K562 (cell line): ENCODE data around the gene RBKS. TPM values are rescaled to one million over a fixed set of nuclear protein-coding genes. Genes with fewer than 3 reads are reported as not detected.

Source experiments
- ATAC-seq: fragments of 200-7000 bp; cut with Tn5 transposase; 3 replicates; pipeline ENCODE4 v1.9.1; 2020; ENCODE audit warnings: moderate library complexity
- BruUV-seq: library from RNA; stranded (reverse); fragments of 400-500 nt; replicated peaks from 2 replicates; lab custom pipeline; 2021; lab: Mats Ljungman, UMichigan
- CTCF ChIA-PET: fragments of 300-600 bp; formaldehyde crosslinking; extraction: SDS; loops from one replicate; lab custom pipeline; 2021; ENCODE audit warnings: low intra/inter-chr PET ratio; lab: Yijun Ruan, JAX
- POLR2A ChIA-PET: fragments of 300-600, 350-650 bp; sonication (Branson Sonifier 250); formaldehyde crosslinking; extraction: SDS; loops from one replicate; lab custom pipeline; 2021; ENCODE audit warnings: antibody characterized with exemption, inconsistent platforms; lab: Yijun Ruan, JAX
- DNase-seq, 4 experiments: peaks; one replicate each; pipeline versions ENCODE4 v3.0.0 to v3.0.0-alpha.2; 2011 to 2018; ENCODE audit warnings: low spot score in 3 of 4, mixed read lengths in 3 of 4; ENCODE audit errors: extremely low read depth in 1 of 4
- FAIRE-seq: peaks from 2 replicates; lab custom pipeline; 2011; peaks lifted over from hg19 to GRCh38; lab: Jason Lieb, UNC
- H2AFZ ChIP-seq: 2 replicates; pipeline ENCODE4 v1.6.0; 2011; ENCODE audit warnings: low read depth, low read length, control low read depth, inconsistent platforms
- H3K27ac ChIP-seq: fragments of 200-600 bp; 3 replicates; pipeline ENCODE4 v1.8.0; 2011; ENCODE audit warnings: low read depth, mild to moderate bottlenecking, control low read depth, inconsistent platforms, low read length, moderate library complexity, mixed read lengths; ENCODE audit errors: extremely low read depth
- H3K27me3 ChIP-seq, 2 experiments: fragments of 300-600 bp in 1 of 2; 2 replicates in 1 of 2; 3 replicates in 1 of 2; pipeline versions ENCODE4 v1.6.0 to v1.8.0; 2011; ENCODE audit warnings: inconsistent platforms in 2 of 2, low read length in 2 of 2, mild to moderate bottlenecking in 1 of 2, mixed read lengths in 1 of 2, moderate library complexity in 1 of 2; ENCODE audit not compliant: control insufficient read depth in 2 of 2, insufficient read depth in 2 of 2
- H3K36me3 ChIP-seq: fragments of 300-600 bp; 3 replicates; pipeline ENCODE4 v1.8.0; 2011; ENCODE audit warnings: mild to moderate bottlenecking, low read length, inconsistent platforms; ENCODE audit not compliant: control insufficient read depth, insufficient read depth
- H3K4me1 ChIP-seq, 2 experiments: fragments of 200-600 bp in 1 of 2; replicated peaks in 1 of 2; 2 replicates in 1 of 2; 3 replicates in 1 of 2; pipeline versions ENCODE4 v1.5.1 to v1.8.0; 2011; ENCODE audit warnings: inconsistent platforms in 2 of 2, low read length in 2 of 2, mild to moderate bottlenecking in 1 of 2, mixed read lengths in 1 of 2, moderate library complexity in 1 of 2; ENCODE audit not compliant: control insufficient read depth in 2 of 2, insufficient read depth in 2 of 2
- H3K4me2 ChIP-seq: 2 replicates; pipeline ENCODE4 v1.6.1; 2011; ENCODE audit warnings: low read length, control low read depth, inconsistent platforms, mixed read lengths; ENCODE audit not compliant: insufficient read depth
- H3K4me3 ChIP-seq: fragments of 200-600 bp; sonication (generic), shearing (Covaris generic); 2 replicates; pipeline ENCODE4 v1.5.1; 2016; ENCODE audit warnings: control low read depth, inconsistent platforms
- H3K79me2 ChIP-seq: fragments of 200-600 bp; 3 replicates; pipeline ENCODE4 v1.8.0; 2011; ENCODE audit warnings: low read length, inconsistent platforms; ENCODE audit not compliant: control insufficient read depth, insufficient read depth
- H3K9ac ChIP-seq, 2 experiments: 2 replicates each; pipeline versions ENCODE4 v1.6.0 to v1.6.1; 2011; ENCODE audit warnings: low read depth in 2 of 2, low read length in 2 of 2, control low read depth in 1 of 2, inconsistent platforms in 1 of 2, mild to moderate bottlenecking in 1 of 2, mixed read lengths in 1 of 2; ENCODE audit not compliant: insufficient read depth in 1 of 2
- H3K9me1 ChIP-seq: one replicate; pipeline ENCODE4 v1.6.0; 2011; ENCODE audit warnings: inconsistent platforms, mild to moderate bottlenecking, low read length, moderate library complexity; ENCODE audit not compliant: control insufficient read depth, insufficient read depth
- H3K9me3 ChIP-seq: replicated peaks from 2 replicates; pipeline ENCODE4 v1.5.1; 2011; ENCODE audit warnings: low read depth, low read length, inconsistent platforms; ENCODE audit not compliant: control insufficient read depth, insufficient read depth
- H4K20me1 ChIP-seq: replicated peaks from 2 replicates; pipeline ENCODE4 v1.6.1; 2011; ENCODE audit warnings: low read length, inconsistent platforms, mixed read lengths; ENCODE audit not compliant: control insufficient read depth, insufficient read depth
- ARID2 ChIP-seq: fragments of 450-650 bp; IDR thresholded peaks from 2 replicates; pipeline ENCODE4 v1.6.1; 2017; ENCODE audit warnings: antibody characterized with exemption, mild to moderate bottlenecking
- EP400 ChIP-seq: fragments of 450-650 bp; IDR thresholded peaks from 2 replicates; pipeline ENCODE4 v1.6.1; 2017; ENCODE audit warnings: antibody characterized with exemption, mild to moderate bottlenecking, moderate library complexity
- KLF6 ChIP-seq: fragments of 250-450 bp; sonication (Bioruptor Pico); IDR thresholded peaks from 2 replicates; pipeline ENCODE4 v1.4.0; 2020; ENCODE audit warnings: mild to moderate bottlenecking, moderate library complexity, borderline replicate concordance
- MCM7 ChIP-seq, 2 experiments: fragments of 450-650 bp; IDR thresholded peaks; 2 replicates each; pipeline ENCODE4 v1.6.1; 2016 to 2018
- POLR3G ChIP-seq: IDR thresholded peaks from 2 replicates; pipeline ENCODE4 v1.6.1; 2011; ENCODE audit not compliant: insufficient read length, insufficient replicate concordance; ENCODE audit errors: extremely low read depth
- XRCC5 ChIP-seq: fragments of 200-400 bp; formaldehyde crosslinking; IDR thresholded peaks from 2 replicates; pipeline ENCODE4 v1.6.1; 2017; ENCODE audit warnings: low read depth, mild to moderate bottlenecking, low read length
- ZBTB34 ChIP-seq: fragments of 250-450 bp; sonication (Bioruptor Pico); IDR thresholded peaks from 2 replicates; pipeline ENCODE4 v1.8.0; 2021; ENCODE audit warnings: mild to moderate bottlenecking, moderate library complexity
- ZFX ChIP-seq: sonication (generic); formaldehyde crosslinking; IDR thresholded peaks from 2 replicates; pipeline ENCODE4 v1.8.0; 2022; ENCODE audit warnings: mild to moderate bottlenecking, missing genetic modification reagents, moderate library complexity
- ZNF140 ChIP-seq: fragments of 250-450 bp; sonication (Bioruptor Pico); IDR thresholded peaks from 2 replicates; pipeline ENCODE4 v1.8.0; 2021; ENCODE audit warnings: moderate library complexity, mild to moderate bottlenecking, inconsistent platforms
- ZNF282 ChIP-seq: sonication (generic); formaldehyde crosslinking; IDR thresholded peaks from 2 replicates; pipeline ENCODE4 v1.8.1; 2023; ENCODE audit warnings: missing genetic modification reagents
- ZNF76 ChIP-seq: fragments of 250-450 bp; sonication (Bioruptor Pico); IDR thresholded peaks from 2 replicates; pipeline ENCODE4 v1.4.0; 2020; ENCODE audit warnings: mild to moderate bottlenecking, moderate library complexity, borderline replicate concordance
- WGBS: fragments of 100-300 bp; shearing (Covaris generic); methylation state at CpG from one replicate; pipeline ENCODE4 v1.1.6; 2016; ENCODE audit warnings: low coverage, mixed read lengths; ENCODE audit not compliant: insufficient coverage; ENCODE audit errors: missing lambda C conversion rate; 5-methylcytosine and 5-hydroxymethylcytosine counted together
- in situ Hi-C: fragments of 300-500 bp; cut with MboI; formaldehyde crosslinking; loops from 4 replicates; pipeline ENCODE4 v1.15.0; 2018; ENCODE audit warnings: inconsistent platforms, mixed read lengths
- intact Hi-C: fragments of 100-400 bp; cut with micrococcal nuclease; formaldehyde crosslinking; loops from 2 replicates; pipeline ENCODE4 v1.14.2; 2022
- polyA plus RNA-seq, 8 experiments: library from polyadenylated mRNA; depleted of rRNA in 4 of 8; stranded (reverse) in 5 of 8; unstranded in 3 of 8; fragments of >200 nt; fragmentation: Nextera tagmentation in 2 of 8; fragmentation: Illumina TruSeq in 1 of 8; extraction: Ambion mirVana in 2 of 8; extraction: Trizol in 1 of 8; gene quantifications; 2 replicates each; pipeline versions ENCODE4 v1.2.1 to v1.2.3, GENCODE V29; 2011 to 2014; ENCODE audit warnings: inconsistent platforms in 1 of 8, missing spikeins in 1 of 8
- total RNA-seq, 7 experiments: library from RNA; depleted of rRNA in 6 of 7; stranded (reverse); fragments of >200 nt in 6 of 7; fragmentation: Illumina TruSeq in 2 of 7; extraction: Trizol in 2 of 7; gene quantifications; 2 replicates each; pipeline versions ENCODE4 v1.2.1 to v1.2.3, GENCODE V29; 2011 to 2021; ENCODE audit warnings: low replicate concordance in 1 of 7
- TF ChIP-seq, protein P1 (sequence below), 2 experiments: fragments of 450-650 bp in 1 of 2; sonication (generic) in 1 of 2; formaldehyde crosslinking in 1 of 2; IDR thresholded peaks; 2 replicates each; pipeline versions ENCODE4 v1.7.1 to v1.9.0; 2016 to 2022; ENCODE audit warnings: inconsistent platforms in 1 of 2, mild to moderate bottlenecking in 1 of 2, missing genetic modification reagents in 1 of 2

Gene RBKS
- total and polyA plus RNA-seq, 9 of the 15 experiments (the other 6 are each of a cell fraction or from before 2014, with no cell fraction given) = 0.06 to 0.39 (median 0.19) TPM

- TF ChIP-seq ZFX (CRISPR knock-in tag) (no peak), XRCC5 (no peak), MCM7 (IDR thresholded peaks at IDR 0.05) (no peak), ZNF282 (no peak), ZNF76 (CRISPR knock-in tag) (no peak), ZNF140 (CRISPR knock-in tag) (no peak), ARID2 (no peak), POLR3G (no peak)
- TF ChIP-seq, all 486 proteins: peak for 0
These were observed 87.1 kb downstream of the RBKS start (continued) for GRCh38 chr2:27803046-27803445.

- BruUV-seq = no TSS peak
- intact Hi-C loops (no loop called here), in situ Hi-C loops (no loop called here)
- Histone ChIP-seq H3K4me1 (no peaks in the 10 kb centered on the region; a peak in 1 of 5 replicates), H3K27ac (no peak overlapping the region), H2AFZ (no peak overlapping the region), H3K4me2 (no peak overlapping the region), H3K9ac (no peak overlapping the region), H3K36me3 (no peaks in the 10 kb centered on the region), H3K9me3 (no peaks in the 10 kb centered on the region), H3K79me2 (no peaks in the 10 kb centered on the region), H4K20me1 (no peaks in the 10 kb centered on the region; the same call in 1 of the 2 replicates), H3K27me3 (peaks cover 18 to 37% of the 10 kb centered on the region in 2 experiments), H3K4me3 (no peak overlapping the region), H3K9me1 (no peaks in the 10 kb centered on the region)
- DNase-seq = no peak
- ChIA-PET POLR2A (no interaction called here), CTCF (no interaction called here)
- whole genome bisulfite sequencing = 13% methylated on average over 6 of the region's 6 CpGs
- ATAC-seq = no peak
- no peak for FAIRE-seq
- no peak for TF ChIP-seq ZBTB34 (CRISPR knock-in tag)
- TF ChIP-seq KLF6 = no peak
- no peak for TF ChIP-seq EP400
- TF ChIP-seq, protein P1, sequence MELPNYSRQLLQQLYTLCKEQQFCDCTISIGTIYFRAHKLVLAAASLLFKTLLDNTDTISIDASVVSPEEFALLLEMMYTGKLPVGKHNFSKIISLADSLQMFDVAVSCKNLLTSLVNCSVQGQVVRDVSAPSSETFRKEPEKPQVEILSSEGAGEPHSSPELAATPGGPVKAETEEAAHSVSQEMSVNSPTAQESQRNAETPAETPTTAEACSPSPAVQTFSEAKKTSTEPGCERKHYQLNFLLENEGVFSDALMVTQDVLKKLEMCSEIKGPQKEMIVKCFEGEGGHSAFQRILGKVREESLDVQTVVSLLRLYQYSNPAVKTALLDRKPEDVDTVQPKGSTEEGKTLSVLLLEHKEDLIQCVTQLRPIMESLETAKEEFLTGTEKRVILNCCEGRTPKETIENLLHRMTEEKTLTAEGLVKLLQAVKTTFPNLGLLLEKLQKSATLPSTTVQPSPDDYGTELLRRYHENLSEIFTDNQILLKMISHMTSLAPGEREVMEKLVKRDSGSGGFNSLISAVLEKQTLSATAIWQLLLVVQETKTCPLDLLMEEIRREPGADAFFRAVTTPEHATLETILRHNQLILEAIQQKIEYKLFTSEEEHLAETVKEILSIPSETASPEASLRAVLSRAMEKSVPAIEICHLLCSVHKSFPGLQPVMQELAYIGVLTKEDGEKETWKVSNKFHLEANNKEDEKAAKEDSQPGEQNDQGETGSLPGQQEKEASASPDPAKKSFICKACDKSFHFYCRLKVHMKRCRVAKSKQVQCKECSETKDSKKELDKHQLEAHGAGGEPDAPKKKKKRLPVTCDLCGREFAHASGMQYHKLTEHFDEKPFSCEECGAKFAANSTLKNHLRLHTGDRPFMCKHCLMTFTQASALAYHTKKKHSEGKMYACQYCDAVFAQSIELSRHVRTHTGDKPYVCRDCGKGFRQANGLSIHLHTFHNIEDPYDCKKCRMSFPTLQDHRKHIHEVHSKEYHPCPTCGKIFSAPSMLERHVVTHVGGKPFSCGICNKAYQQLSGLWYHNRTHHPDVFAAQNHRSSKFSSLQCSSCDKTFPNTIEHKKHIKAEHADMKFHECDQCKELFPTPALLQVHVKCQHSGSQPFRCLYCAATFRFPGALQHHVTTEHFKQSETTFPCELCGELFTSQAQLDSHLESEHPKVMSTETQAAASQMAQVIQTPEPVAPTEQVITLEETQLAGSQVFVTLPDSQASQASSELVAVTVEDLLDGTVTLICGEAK (IDR thresholded peaks at IDR 0.05) = no peak
- TF ChIP-seq, protein P1 (CRISPR knock-in tag; IDR thresholded peaks at IDR 0.05) = no peak
These were observed 87.6 kb downstream of the RBKS start for GRCh38 chr2:27802547-27802946.
